Germinal center (tissue), 1 donor: ENCODE measurements around the gene AIM2.

Source experiments
- DNase-seq: peaks from one replicate; pipeline ENCODE4 v3.0.0; 2012; ENCODE audit warnings: mixed read lengths, low spot score

AIM2 gene

DNA sequence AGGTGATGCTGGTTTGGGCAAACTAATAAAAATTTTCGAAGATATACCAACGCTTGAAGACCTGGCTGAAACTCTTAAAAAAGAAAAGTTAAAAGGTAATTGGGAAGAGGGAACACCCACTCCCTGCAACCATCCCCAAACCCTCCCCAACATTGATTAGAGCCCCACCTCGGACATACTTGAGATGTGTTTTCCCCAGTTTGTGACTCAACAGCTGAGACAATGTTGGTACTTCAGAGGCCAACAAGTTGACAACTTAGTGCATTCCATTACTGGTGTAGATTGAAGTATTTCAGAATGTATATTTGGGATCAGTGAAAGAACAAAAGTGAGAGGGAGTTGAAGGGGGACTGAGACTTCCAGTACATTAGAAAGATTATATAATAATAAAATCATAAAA, 61.7 kb downstream of the AIM2 start:
- no peak for DNase-seq

DNA sequence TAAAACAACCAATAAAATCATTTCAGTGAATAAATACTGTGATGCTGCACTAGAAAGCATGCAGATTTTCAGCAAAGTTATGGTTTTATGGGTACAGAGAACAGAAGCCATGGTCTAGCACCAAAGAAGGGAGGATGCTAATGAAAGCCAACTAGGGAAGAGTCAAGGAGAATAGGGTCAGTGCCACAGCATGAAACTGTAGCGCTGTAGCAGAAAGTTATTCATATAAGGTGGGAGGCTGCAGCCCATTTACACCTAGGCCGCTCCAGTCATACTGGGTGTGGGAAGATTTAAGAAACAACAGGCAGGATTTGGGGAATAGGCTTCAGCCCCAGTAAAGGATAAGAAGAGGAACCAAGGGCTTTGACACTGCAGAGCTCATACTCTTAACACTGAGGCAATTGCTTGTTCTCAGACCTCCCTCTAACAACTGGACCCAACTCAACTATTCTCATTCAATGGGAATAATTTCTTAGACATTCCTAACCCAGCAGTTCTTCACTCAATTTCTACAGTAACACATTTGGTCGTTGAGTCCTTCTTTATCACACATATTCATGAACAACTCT, 62.5 kb downstream of the AIM2 start:
- no peak for DNase-seq

DNA sequence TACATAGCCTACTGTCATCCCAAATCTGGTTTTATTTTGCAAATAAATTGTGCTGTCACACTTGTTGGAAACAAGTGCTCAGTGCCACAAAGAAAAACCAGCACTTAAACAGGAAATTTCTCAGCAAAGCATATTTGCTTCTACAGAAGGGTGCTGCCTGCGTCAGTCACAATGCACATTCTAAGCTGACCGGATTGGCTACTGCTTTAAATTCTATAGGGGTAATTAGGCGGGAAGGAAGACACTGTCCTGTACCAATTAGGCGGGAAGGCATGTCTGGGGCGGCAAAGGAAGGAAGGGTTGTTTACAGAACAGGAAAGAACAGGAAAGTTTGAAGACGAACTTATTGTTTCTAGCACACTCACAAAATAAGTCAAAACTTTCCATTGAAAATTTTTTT, 64.1 kb downstream of the AIM2 start:
- DNase-seq = peak; percentile 23
